SK-N-MC (cell line): ENCODE measurements around the gene CEP78.
A peak's percentile ranks its signal among the peaks of the same experiment; 100 is the strongest.

Source experiments
- DNase-seq: peaks from one replicate; pipeline ENCODE4 v3.0.0-alpha.2; 2011; ENCODE audit warnings: low read depth, low spot score
- H3K27ac ChIP-seq: fragments of 200-600 bp; sonication (generic); 2 replicates; pipeline ENCODE4 v1.5.1; 2016; ENCODE audit warnings: mixed run types
- H3K36me3 ChIP-seq: fragments of 200-600 bp; sonication (generic); 2 replicates; pipeline ENCODE4 v1.6.1; 2017; ENCODE audit warnings: antibody characterized with exemption, low read length, mixed read lengths; ENCODE audit not compliant: insufficient read depth
- H3K4me3 ChIP-seq: fragments of 200-600 bp; sonication (generic); 2 replicates; pipeline ENCODE4 v1.5.1; 2016
- H3K9ac ChIP-seq: fragments of 200-600 bp; sonication (generic); 2 replicates; pipeline ENCODE4 v1.8.0; 2017; ENCODE audit warnings: mixed run types, mixed read lengths; ENCODE audit not compliant: insufficient read length
- H3K9me3 ChIP-seq: fragments of 200-600 bp; sonication (generic); 2 replicates; pipeline ENCODE4 v1.6.1; 2017; ENCODE audit warnings: low read depth, mild to moderate bottlenecking, antibody characterized with exemption, low read length, moderate library complexity, mixed read lengths
- EZH2 ChIP-seq: fragments of 200-600 bp; sonication (generic); IDR thresholded peaks from one replicate; pipeline ENCODE4 v1.6.1; 2017; ENCODE audit warnings: antibody characterized with exemption
- FOXP2 ChIP-seq: optimal IDR thresholded peaks from 2 replicates; pipeline ENCODE3; 2011; ENCODE audit warnings: mild to moderate bottlenecking, moderate library complexity; ENCODE audit not compliant: insufficient read depth; ENCODE audit errors: extremely low read length, control extremely low read depth
- POLR2AphosphoS5 ChIP-seq: IDR thresholded peaks from 2 replicates; pipeline ENCODE4 v1.6.1; 2012; ENCODE audit warnings: mild to moderate bottlenecking, low read depth, low read length, borderline replicate concordance

The CEP78 gene

GRCh38 chr9:78242041-78242440 lies 6.2 kb downstream of the CEP78 start:
- peaks cover 67% of the 10 kb centered on the region for H3K36me3 ChIP-seq
- no peak overlapping the region for H3K4me3 ChIP-seq
- no peaks in the 10 kb centered on the region for H3K9me3 ChIP-seq
- DNase-seq = no peak
- H3K27ac ChIP-seq = no peak overlapping the region
- no peak for TF ChIP-seq FOXP2
- no peak for TF ChIP-seq EZH2
- no peak for TF ChIP-seq POLR2AphosphoS5
- H3K9ac ChIP-seq = no peak overlapping the region

DNA sequence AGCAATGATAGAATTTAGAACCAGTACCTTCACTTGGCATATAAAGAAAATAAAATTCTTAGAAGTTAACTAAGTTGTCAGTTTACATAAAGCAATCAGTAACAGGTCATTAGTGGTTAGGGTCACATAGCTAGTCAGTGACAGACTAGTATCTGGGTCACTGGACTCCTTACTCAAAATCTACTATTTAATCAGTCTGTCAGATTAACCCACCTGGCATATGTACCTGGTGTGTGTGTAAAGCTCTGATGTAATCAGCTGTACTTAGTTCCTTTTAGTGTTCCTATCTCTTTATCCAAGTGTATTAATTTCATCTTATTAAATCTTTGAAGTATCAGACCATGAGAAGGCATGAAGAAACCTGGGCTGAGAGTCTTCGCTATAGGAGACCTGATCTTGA lies 7.3 kb downstream of the CEP78 start:
- TF ChIP-seq POLR2AphosphoS5 = no peak
- TF ChIP-seq FOXP2 = no peak
- no peak for TF ChIP-seq EZH2
- no peak overlapping the region for H3K4me3 ChIP-seq
- no peak overlapping the region for H3K9ac ChIP-seq
- no peak overlapping the region for H3K27ac ChIP-seq
- H3K9me3 ChIP-seq = no peaks in the 10 kb centered on the region
- H3K36me3 ChIP-seq = peaks cover 76% of the 10 kb centered on the region
- no peak for DNase-seq

GRCh38 chr9:78245401-78245800 lies 9.5 kb downstream of the CEP78 start:
- TF ChIP-seq POLR2AphosphoS5 (no peak), EZH2 (no peak), FOXP2 (no peak)

GRCh38 chr9:78248635-78249034 lies 12.8 kb downstream of the CEP78 start:
- no peak for DNase-seq
- Histone ChIP-seq H3K9ac (no peak overlapping the region), H3K4me3 (no peak overlapping the region), H3K36me3 (peaks cover 71% of the 10 kb centered on the region), H3K9me3 (no peaks in the 10 kb centered on the region), H3K27ac (no peak overlapping the region)
- no peak for TF ChIP-seq FOXP2

More at GRCh38 chr9:78245401-78245800, 9.5 kb downstream of the CEP78 start:
- Histone ChIP-seq H3K4me3 (no peak overlapping the region), H3K9ac (no peak overlapping the region), H3K9me3 (no peaks in the 10 kb centered on the region), H3K27ac (no peak overlapping the region), H3K36me3 (peaks cover 80% of the 10 kb centered on the region)
- DNase-seq = no peak

- Histone ChIP-seq H3K36me3 (peaks cover 68% of the 10 kb centered on the region), H3K9me3 (no peaks in the 10 kb centered on the region), H3K4me3 (no peak overlapping the region), H3K27ac (no peak overlapping the region), H3K9ac (no peak overlapping the region)
- no peak for TF ChIP-seq POLR2AphosphoS5
- no peak for DNase-seq
Measured at GRCh38 chr9:78249542-78249941, 13.7 kb downstream of the CEP78 start.

DNA sequence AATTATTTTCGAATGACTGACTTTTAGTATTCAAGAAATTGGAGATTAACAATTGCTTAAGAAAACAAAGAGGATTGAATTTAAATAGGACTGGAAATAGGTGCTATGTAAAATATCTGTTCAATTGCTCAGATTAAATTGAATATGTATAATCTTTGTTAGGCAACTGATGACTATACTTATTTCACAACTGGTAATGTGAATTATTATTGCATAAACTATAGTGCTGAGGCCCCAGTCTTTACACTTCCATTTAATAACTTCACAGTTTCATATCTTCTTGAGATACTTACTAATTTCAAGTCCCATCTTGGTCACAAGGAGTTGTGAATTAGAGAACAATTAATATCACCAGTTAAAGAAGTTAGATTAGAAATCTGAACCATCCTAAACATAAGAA lies 16.7 kb downstream of the CEP78 start:
- H3K36me3 ChIP-seq = peaks cover 60% of the 10 kb centered on the region
- H3K9ac ChIP-seq = no peak overlapping the region
- H3K4me3 ChIP-seq = no peak overlapping the region
- H3K9me3 ChIP-seq = no peaks in the 10 kb centered on the region
- DNase-seq = no peak
- no peak overlapping the region for H3K27ac ChIP-seq
- no peak for TF ChIP-seq FOXP2

GRCh38 chr9:78253285-78253684 lies 17.4 kb downstream of the CEP78 start:
- no peak for TF ChIP-seq POLR2AphosphoS5
- Histone ChIP-seq H3K36me3 (peaks cover 59% of the 10 kb centered on the region), H3K9ac (no peak overlapping the region), H3K27ac (no peak overlapping the region), H3K9me3 (no peaks in the 10 kb centered on the region), H3K4me3 (no peak overlapping the region)
- no peak for DNase-seq

- Histone ChIP-seq H3K4me3 (no peak overlapping the region), H3K9me3 (no peaks in the 10 kb centered on the region), H3K9ac (no peak overlapping the region), H3K36me3 (peaks cover 38% of the 10 kb centered on the region), H3K27ac (no peak overlapping the region)
- DNase-seq = peak; percentile 50
- no peak for TF ChIP-seq FOXP2
- no peak for TF ChIP-seq EZH2
- no peak for TF ChIP-seq POLR2AphosphoS5
Measured at GRCh38 chr9:78261403-78262001, 25.6 kb downstream of the CEP78 start.

GRCh38 chr9:78262655-78263054 lies 26.8 kb downstream of the CEP78 start:
- peaks cover 45% of the 10 kb centered on the region for H3K36me3 ChIP-seq

More at GRCh38 chr9:78262655-78263054, 26.8 kb downstream of the CEP78 start:
- no peak for DNase-seq
- no peak overlapping the region for H3K4me3 ChIP-seq
- TF ChIP-seq EZH2 = no peak
- no peak for TF ChIP-seq FOXP2
- no peak for TF ChIP-seq POLR2AphosphoS5
- no peak overlapping the region for H3K9ac ChIP-seq
- no peaks in the 10 kb centered on the region for H3K9me3 ChIP-seq
- H3K27ac ChIP-seq = no peak overlapping the region
